H1 (cell line): ENCODE data around the gene ZNF835. TPM values are rescaled to one million over a fixed set of nuclear protein-coding genes. Genes with fewer than 3 reads are reported as not detected.

Experiments
- CTCF ChIA-PET: fragments of 300-600 bp; sonication (Branson Sonifier 250); formaldehyde crosslinking; loops from one replicate; lab custom pipeline; 2021; ENCODE audit not compliant: partially characterized antibody; lab: Charles Lee
- POLR2A ChIA-PET: fragments of 300-600 bp; sonication (Branson Sonifier 250); formaldehyde crosslinking; loops from one replicate; lab custom pipeline; 2021; ENCODE audit warnings: inconsistent platforms; ENCODE audit not compliant: partially characterized antibody; lab: Charles Lee
- DNase-seq, 2 experiments: peaks; one replicate each; pipeline versions ENCODE4 v3.0.0 to v3.0.0-alpha.2; 2010 to 2022; ENCODE audit warnings: low spot score in 2 of 2, low read depth in 1 of 2, mixed read lengths in 1 of 2
- FAIRE-seq: peaks from 2 replicates; lab custom pipeline; 2011; peaks lifted over from hg19 to GRCh38; lab: Jason Lieb, UNC
- H2AFZ ChIP-seq: 2 replicates; pipeline ENCODE4 v1.8.1; 2012; ENCODE audit warnings: low read length, inconsistent platforms
- H2AK5ac ChIP-seq: 2 replicates; pipeline ENCODE4 v1.6.1; 2013; ENCODE audit warnings: low read depth, low read length
- H2BK120ac ChIP-seq: replicated peaks from 2 replicates; pipeline ENCODE3; 2013; ENCODE audit warnings: low read depth, low read length, inconsistent platforms
- H2BK12ac ChIP-seq: 2 replicates; pipeline ENCODE4 v1.6.1; 2013; ENCODE audit warnings: low read depth, low read length
- H2BK15ac ChIP-seq: 2 replicates; pipeline ENCODE4 v1.6.1; 2013; ENCODE audit warnings: low read length
- H2BK20ac ChIP-seq: 2 replicates; pipeline ENCODE4 v1.6.1; 2013; ENCODE audit warnings: low read length
- H2BK5ac ChIP-seq: 2 replicates; pipeline ENCODE4 v1.6.1; 2013; ENCODE audit warnings: low read depth, low read length
- H3K14ac ChIP-seq: 2 replicates; pipeline ENCODE4 v1.6.1; 2013; ENCODE audit warnings: inconsistent platforms; ENCODE audit not compliant: insufficient read length
- H3K18ac ChIP-seq: 2 replicates; pipeline ENCODE4 v1.6.1; 2013; ENCODE audit warnings: low read length; ENCODE audit errors: extremely low read depth
- H3K23ac ChIP-seq: 2 replicates; pipeline ENCODE4 v1.6.1; 2013; ENCODE audit warnings: inconsistent platforms; ENCODE audit not compliant: insufficient read length
- H3K23me2 ChIP-seq: 2 replicates; pipeline ENCODE4 v1.6.1; 2013; ENCODE audit warnings: low read depth, low read length
- H3K27ac ChIP-seq: 2 replicates; pipeline ENCODE4 v1.6.1; 2011; ENCODE audit warnings: low read depth, low read length, inconsistent platforms
- H3K27me3 ChIP-seq, 4 experiments: replicated peaks in 1 of 4; 1 replicate in 1 of 4; 2 replicates in 3 of 4; pipeline versions ENCODE4 v1.6.1 to v1.8.1; 2011 to 2013; ENCODE audit warnings: low read length in 3 of 4, mild to moderate bottlenecking in 3 of 4, inconsistent platforms in 2 of 4, mixed read lengths in 2 of 4, moderate library complexity in 1 of 4; ENCODE audit not compliant: control insufficient read depth in 3 of 4, insufficient read depth in 3 of 4; ENCODE audit errors: extremely low read depth in 1 of 4
- H3K36me3 ChIP-seq, 4 experiments: 2 replicates each; pipeline versions ENCODE4 v1.6.1 to v1.8.1; 2011 to 2013; ENCODE audit warnings: mild to moderate bottlenecking in 4 of 4, low read length in 3 of 4, moderate library complexity in 2 of 4, control low read depth in 1 of 4, inconsistent platforms in 1 of 4; ENCODE audit not compliant: insufficient read depth in 4 of 4, control insufficient read depth in 2 of 4
- H3K4ac ChIP-seq: replicated peaks from 2 replicates; pipeline ENCODE3; 2013; ENCODE audit warnings: low read length, low read depth, mixed read lengths, inconsistent platforms; ENCODE audit not compliant: insufficient read length
- H3K4me1 ChIP-seq, 4 experiments: replicated peaks in 1 of 4; 1 replicate in 1 of 4; 2 replicates in 3 of 4; pipeline versions ENCODE4 v1.6.1 to v1.8.1; 2011 to 2013; ENCODE audit warnings: low read length in 3 of 4, inconsistent platforms in 2 of 4, mixed read lengths in 1 of 4; ENCODE audit not compliant: insufficient read depth in 4 of 4, control insufficient read depth in 3 of 4
- H3K4me2 ChIP-seq, 2 experiments: 2 replicates each; pipeline versions ENCODE4 v1.6.1 to v1.8.1; 2011 to 2013; ENCODE audit warnings: low read depth in 2 of 2, low read length in 2 of 2, control low read depth in 1 of 2, inconsistent platforms in 1 of 2, mild to moderate bottlenecking in 1 of 2; ENCODE audit not compliant: insufficient read depth in 1 of 2
- H3K4me3 ChIP-seq, 4 experiments: fragments of 200-600, 300-600 bp in 1 of 4; sonication (generic), shearing (Covaris generic), sonication (Bioruptor Twin) in 1 of 4; 2 replicates each; pipeline versions ENCODE4 v1.5.1 to v1.8.1; 2011 to 2016; ENCODE audit warnings: low read length in 4 of 4, low read depth in 3 of 4, control low read depth in 2 of 4, inconsistent platforms in 2 of 4, mild to moderate bottlenecking in 2 of 4, mixed read lengths in 1 of 4, moderate library complexity in 1 of 4; ENCODE audit not compliant: insufficient read depth in 2 of 4; ENCODE audit errors: extremely low read depth in 1 of 4
- H3K56ac ChIP-seq: replicated peaks from 2 replicates; pipeline ENCODE3; 2013; ENCODE audit warnings: low read depth, mild to moderate bottlenecking, mixed read lengths, low read length, inconsistent platforms; ENCODE audit not compliant: insufficient read length
- H3K79me1 ChIP-seq: 2 replicates; pipeline ENCODE4 v1.6.1; 2013; ENCODE audit warnings: low read depth, low read length, control low read depth
- H3K79me2 ChIP-seq, 2 experiments: 2 replicates each; pipeline versions ENCODE4 v1.6.1 to v1.8.1; 2012 to 2013; ENCODE audit warnings: low read length in 2 of 2, mild to moderate bottlenecking in 2 of 2, inconsistent platforms in 1 of 2; ENCODE audit not compliant: insufficient read depth in 2 of 2, control insufficient read depth in 1 of 2
- H3K9ac ChIP-seq, 4 experiments: replicated peaks in 1 of 4; 1 replicate in 1 of 4; 2 replicates in 3 of 4; pipeline versions ENCODE4 v1.6.1 to v1.8.1; 2011 to 2013; ENCODE audit warnings: low read depth in 3 of 4, low read length in 3 of 4, control low read depth in 2 of 4, mild to moderate bottlenecking in 2 of 4, moderate library complexity in 2 of 4, inconsistent platforms in 1 of 4; ENCODE audit errors: extremely low read depth in 1 of 4
- H3K9me3 ChIP-seq, 2 experiments: 2 replicates each; pipeline versions ENCODE4 v1.6.1 to v1.8.1; 2012 to 2013; ENCODE audit warnings: mild to moderate bottlenecking in 2 of 2, moderate library complexity in 2 of 2, control low read depth in 1 of 2, inconsistent platforms in 1 of 2, low read depth in 1 of 2, low read length in 1 of 2, mixed read lengths in 1 of 2; ENCODE audit not compliant: insufficient read depth in 2 of 2
- H4K20me1 ChIP-seq, 2 experiments: replicated peaks in 1 of 2; 2 replicates each; pipeline versions ENCODE3 to v1.8.1; 2011 to 2013; ENCODE audit warnings: inconsistent platforms in 2 of 2, low read length in 2 of 2, mild to moderate bottlenecking in 1 of 2; ENCODE audit not compliant: insufficient read depth in 2 of 2, control insufficient read depth in 1 of 2
- H4K5ac ChIP-seq: 2 replicates; pipeline ENCODE4 v1.6.1; 2013; ENCODE audit warnings: low read length, low read depth, mixed read lengths, inconsistent platforms; ENCODE audit not compliant: insufficient read length
- H4K8ac ChIP-seq: 2 replicates; pipeline ENCODE4 v1.8.0; 2013; ENCODE audit warnings: mild to moderate bottlenecking, moderate library complexity, low read length, inconsistent platforms; ENCODE audit not compliant: insufficient read depth; ENCODE audit errors: extremely low read depth
- H4K91ac ChIP-seq: replicated peaks from 2 replicates; pipeline ENCODE3; 2013; ENCODE audit warnings: low read length, mixed read lengths, inconsistent platforms; ENCODE audit not compliant: insufficient read length
- NANOG ChIP-seq: IDR thresholded peaks from 2 replicates; pipeline ENCODE4 v1.6.1; 2011; ENCODE audit warnings: low read length, low read depth, mild to moderate bottlenecking, inconsistent platforms; ENCODE audit not compliant: insufficient read depth, poor library complexity, severe bottlenecking
- WGBS, 2 experiments: shearing (Covaris generic) in 1 of 2; methylation state at CpG; one replicate each; pipeline versions ENCODE4 v1.1.6 to v1.1.7; 2013 to 2015; ENCODE audit warnings: low lambda C conversion rate in 2 of 2, mixed read lengths in 2 of 2, inconsistent platforms in 1 of 2, low coverage in 1 of 2, missing lambda C conversion rate in 1 of 2; ENCODE audit not compliant: insufficient replicate concordance in 2 of 2, insufficient coverage in 1 of 2, insufficient read length in 1 of 2; ENCODE audit errors: extremely low coverage in 1 of 2, missing lambda C conversion rate in 1 of 2; 5-methylcytosine and 5-hydroxymethylcytosine counted together
- polyA plus RNA-seq, 7 experiments: library from polyadenylated mRNA; depleted of rRNA in 3 of 7; stranded (reverse) in 5 of 7; unstranded in 2 of 7; fragments of >200 nt in 5 of 7; fragments of 200-250 nt in 2 of 7; gene quantifications; 1 replicate in 5 of 7; 2 replicates in 1 of 7; 4 replicates in 1 of 7; pipeline versions ENCODE4 v1.2.1 to v1.2.3, GENCODE V29; 2011 to 2013; ENCODE audit warnings: missing spikeins in 2 of 7, mixed read lengths in 2 of 7
- total RNA-seq: library from RNA; stranded (reverse); fragmentation: NEBNext Ultra II Directional; extraction: Animal tissue kit (Norgen Biotek cat#: 25700); gene quantifications from 2 replicates; pipeline ENCODE4 v1.2.1, GENCODE V29; 2021

Gene ZNF835
- total and polyA plus RNA-seq, 2 of the 8 experiments (the other 6 are each of a cell fraction or from before 2014, with no cell fraction given), result 0.02 to 1.8 TPM

GRCh38 chr19:56667311-56667870 lies 4.2 kb downstream of the ZNF835 start:
- no peaks in the 10 kb centered on the region; a peak in 1 of 8 replicates for H3K36me3 ChIP-seq
- peaks cover 54 to 92% of the 10 kb centered on the region in 2 experiments for H3K9me3 ChIP-seq
- H3K27me3 ChIP-seq, result no peaks in the 10 kb centered on the region
- no peak overlapping the region for H4K8ac ChIP-seq
- H3K56ac ChIP-seq, result no peak overlapping the region
- H3K27ac ChIP-seq, result no peak overlapping the region
- peaks cover 8% of the 10 kb centered on the region for H3K23me2 ChIP-seq
- DNase-seq, result no peak
- ChIA-PET CTCF (interaction anchor here (1.3 kb wide), 1 partner anchor 9 kb away, joined by 4 read pairs; no protein-coding TSS in a partner anchor), POLR2A (no interaction called here)
- no peak overlapping the region for H2AFZ ChIP-seq
- H3K9ac ChIP-seq, result no peak overlapping the region
- 80% methylated on average over 6 of the region's 6 CpGs; no CpG with 5 or more reads in 1 of the 2 experiments for WGBS, 2 experiments
- peaks cover 0 to 3% of the 10 kb centered on the region in 2 experiments for H4K20me1 ChIP-seq
- H4K5ac ChIP-seq, result no peak overlapping the region
- no peak overlapping the region for H3K23ac ChIP-seq
- H2BK15ac ChIP-seq, result no peak overlapping the region
- no peaks in the 10 kb centered on the region for H3K79me2 ChIP-seq
- H2BK20ac ChIP-seq, result no peak overlapping the region
- H4K91ac ChIP-seq, result no peak overlapping the region
- H3K4me3 ChIP-seq, result no peak overlapping the region
- no peak overlapping the region for H2AK5ac ChIP-seq
- no peak overlapping the region for H3K4me2 ChIP-seq
- no peak overlapping the region for H2BK12ac ChIP-seq
- no peak overlapping the region for H3K4ac ChIP-seq
- no peak for FAIRE-seq
- H3K18ac ChIP-seq, result no peak overlapping the region
- H3K14ac ChIP-seq, result no peak overlapping the region
- H3K4me1 ChIP-seq, result peaks cover 0 to 10% (median 0%) of the 10 kb centered on the region in 4 experiments; a peak in 1 of 7 replicates
- no peak overlapping the region for H2BK120ac ChIP-seq
- H3K79me1 ChIP-seq, result no peaks in the 10 kb centered on the region
- H2BK5ac ChIP-seq, result no peak overlapping the region
- TF ChIP-seq NANOG, result no peak
